ENCODE results near the gene ATP6V0A1.
"Not testable (repeated sequence)": the region's sequence is repeated elsewhere in the genome, so short reads cannot be mapped to it uniquely, and the experiment has no call there.

ATP6V0A1 gene

DNA sequence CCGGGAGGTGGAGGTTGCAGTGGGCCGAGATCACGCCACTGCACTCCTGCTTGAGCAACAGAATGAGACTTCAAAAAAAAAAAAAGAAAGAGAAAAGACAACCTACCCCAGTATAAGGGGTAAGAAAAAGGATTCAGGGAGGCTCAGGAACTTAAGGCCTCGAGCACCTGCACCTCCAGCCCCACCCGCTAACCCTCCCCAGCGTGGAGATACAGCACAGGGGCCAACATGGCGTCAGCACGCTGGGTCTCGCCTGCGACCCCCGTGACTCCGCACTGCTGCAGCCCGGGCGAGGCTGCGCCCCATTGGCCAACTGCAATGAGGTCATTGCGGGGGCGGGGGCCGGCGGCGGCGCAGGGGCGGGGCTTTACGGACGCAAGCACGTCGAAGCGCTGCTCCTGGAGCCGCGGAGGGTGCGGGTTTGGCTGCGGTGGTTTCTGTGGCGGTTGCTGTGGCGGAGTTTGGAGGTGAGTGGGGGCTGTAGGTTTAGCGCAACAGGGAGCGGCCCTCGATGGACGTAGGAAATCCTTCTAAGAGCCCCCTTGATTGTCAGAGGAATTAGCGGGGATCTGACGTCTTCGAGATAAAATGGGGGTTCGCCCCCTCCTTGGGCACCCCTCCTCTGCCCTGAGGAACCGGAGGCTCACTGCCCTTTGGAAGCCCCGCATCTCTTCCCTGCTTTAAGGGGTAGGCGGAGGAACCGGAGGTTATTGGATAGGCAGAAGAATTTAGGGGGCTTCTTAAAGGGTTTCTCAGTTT is at the start of gene ATP6V0A1:
ATP6V0A1 (plus strand) TSS at position 382 of the 759 bp plus-strand sequence. CDS start 2,017 bp downstream, outside the sequence.
- peak; percentile 85 to 95 for DNase-seq (ENCODE audit: low read depth in 2 of 2)

DNA sequence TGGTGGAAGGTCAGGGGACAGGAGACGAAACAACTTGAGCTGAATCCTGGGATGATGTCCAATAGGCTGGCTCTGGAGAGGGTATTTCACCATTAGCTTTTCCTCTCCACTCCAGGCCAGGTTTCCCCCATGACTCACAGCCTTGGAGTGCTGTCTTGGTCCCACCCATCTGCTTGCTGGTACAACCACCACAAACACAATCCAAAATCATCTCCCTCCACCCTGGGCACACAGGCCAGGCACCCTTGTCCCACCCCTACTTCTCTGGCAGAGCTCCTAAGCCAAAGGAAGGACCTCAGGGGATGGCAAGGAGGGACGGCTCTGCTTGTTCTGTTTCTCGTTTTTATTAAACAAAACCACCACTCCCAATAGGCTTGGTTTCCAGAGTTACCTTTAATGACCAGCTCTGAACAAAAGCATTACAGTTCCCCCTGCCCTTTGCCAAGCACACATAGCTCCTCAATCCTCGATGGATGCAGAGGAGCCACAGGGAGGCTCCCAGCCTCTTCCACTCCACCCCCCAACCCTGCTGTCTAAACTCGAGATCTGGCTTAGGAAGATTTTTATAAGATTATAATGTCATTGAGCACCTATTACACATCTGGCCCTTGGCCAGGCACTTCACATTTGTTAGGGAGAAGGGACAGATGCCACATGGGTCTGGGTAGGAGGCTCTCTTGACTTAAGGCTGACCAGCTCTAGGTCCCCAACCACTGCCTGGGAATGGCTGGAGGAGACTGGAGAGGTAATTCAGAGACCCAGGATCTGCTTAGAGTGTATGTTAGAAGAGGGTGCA is 49.0 kb upstream of the ATP6V0A1 start:
- no peak for DNase-seq (ENCODE audit: low read depth in 2 of 2)

DNA sequence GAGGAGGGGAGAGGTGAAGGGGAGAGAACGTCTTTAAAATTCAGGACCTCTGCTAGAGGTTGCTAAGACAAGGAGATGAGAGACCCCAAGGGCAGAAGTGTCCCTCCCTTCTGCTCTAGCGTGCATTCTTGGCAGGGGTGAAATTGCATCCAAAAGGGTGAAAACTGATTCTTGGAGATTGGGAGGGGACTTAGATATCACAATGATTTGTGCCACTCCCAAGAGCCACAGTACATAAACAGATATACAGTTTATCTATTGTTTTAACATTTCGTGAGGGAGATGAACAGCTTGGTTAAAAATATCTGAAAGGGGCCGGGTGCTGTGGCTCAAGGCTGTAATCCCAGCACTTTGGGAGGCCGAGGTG is 48.4 kb upstream of the ATP6V0A1 start:
- DNase-seq (ENCODE audit: low read depth in 2 of 2): no peak

DNA sequence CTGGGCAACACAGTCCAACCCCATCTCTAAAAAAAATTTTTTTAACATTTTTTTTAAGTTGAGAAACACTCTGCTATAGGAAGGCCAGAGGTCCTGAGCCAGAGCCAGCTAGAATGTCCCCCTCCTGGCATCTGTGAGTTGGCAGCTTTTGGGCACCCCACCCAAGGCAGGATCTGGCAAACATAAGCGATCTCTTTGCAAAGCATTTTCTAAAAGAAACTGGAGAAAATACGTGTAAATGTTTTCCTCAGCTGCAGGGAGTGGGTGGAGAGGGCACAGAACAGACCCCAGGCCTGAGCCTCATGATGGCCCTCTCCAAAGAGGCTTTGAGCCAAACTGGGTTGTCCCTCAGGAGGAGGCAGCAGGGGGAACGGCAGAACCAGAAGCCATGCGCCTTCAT is 47.3 kb upstream of the ATP6V0A1 start:
- no peak for DNase-seq (ENCODE audit: low read depth in 2 of 2)

DNA sequence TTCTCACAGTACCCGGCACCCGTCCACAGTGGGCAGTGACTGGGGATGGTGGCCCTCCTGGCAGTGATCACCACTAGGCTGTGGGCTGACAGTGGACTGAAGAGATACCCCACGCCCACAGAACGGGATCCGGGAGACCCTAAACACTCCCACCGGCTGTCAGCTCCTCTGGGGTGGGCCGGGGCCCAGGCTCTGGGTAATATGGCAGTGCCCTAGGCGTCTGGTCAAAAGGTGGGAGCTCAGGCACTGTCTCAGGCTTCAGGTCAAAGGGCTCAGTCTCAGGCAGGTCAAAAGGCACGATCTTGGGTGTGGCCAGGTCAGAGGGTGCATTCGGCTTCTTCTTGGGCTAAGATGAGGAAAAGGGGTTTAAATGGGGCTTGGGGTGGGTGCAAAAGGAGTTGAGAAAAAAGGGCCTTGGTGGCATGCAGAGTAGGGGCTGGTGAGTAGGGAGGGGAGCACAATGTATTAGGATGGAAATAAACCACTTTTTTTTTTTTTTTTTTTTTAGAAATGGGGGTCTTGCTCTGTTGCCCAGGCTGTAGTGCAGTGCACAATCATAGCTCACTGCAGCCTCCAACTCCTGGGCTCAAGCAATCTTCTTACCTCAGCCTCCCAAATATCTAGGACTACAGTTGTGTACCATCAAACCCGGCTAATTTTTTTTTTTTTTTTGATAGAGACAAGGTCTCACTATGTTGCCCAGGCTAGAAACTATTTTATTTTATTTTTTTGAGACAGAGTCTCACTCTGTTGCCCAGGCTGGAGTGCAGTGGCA is 46.6 kb upstream of the ATP6V0A1 start:
- DNase-seq (ENCODE audit: low read depth in 2 of 2): no peak

DNA sequence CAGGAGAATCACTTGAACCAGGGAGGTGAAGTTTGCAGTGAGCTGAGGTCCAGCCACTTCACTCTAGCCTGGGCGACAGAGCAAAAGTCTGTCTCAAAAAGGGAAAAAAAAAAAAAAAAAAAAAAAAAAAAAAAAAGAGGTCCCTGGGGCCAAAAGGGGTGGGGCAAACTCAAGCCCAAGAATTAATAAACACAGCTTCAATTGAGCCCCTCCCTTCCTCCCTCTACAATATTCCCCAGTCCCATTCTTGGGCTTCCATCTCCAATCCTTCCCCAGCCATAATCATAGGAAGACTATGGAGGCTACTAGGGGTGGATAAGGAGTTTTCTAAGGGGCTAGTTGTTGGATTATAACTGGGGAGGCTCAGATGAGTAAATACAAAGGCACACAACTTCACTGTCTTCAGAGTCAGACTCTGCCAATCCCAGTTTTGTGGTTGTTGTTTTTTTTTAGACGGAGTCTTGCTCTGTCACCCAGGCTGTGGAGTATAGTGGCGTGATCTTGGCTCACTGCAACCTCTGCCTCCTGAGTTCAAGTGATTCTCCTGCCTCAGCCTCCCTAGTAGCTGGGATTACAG is 45.1 kb upstream of the ATP6V0A1 start:
- no peak for DNase-seq (ENCODE audit: low read depth in 2 of 2)

DNA sequence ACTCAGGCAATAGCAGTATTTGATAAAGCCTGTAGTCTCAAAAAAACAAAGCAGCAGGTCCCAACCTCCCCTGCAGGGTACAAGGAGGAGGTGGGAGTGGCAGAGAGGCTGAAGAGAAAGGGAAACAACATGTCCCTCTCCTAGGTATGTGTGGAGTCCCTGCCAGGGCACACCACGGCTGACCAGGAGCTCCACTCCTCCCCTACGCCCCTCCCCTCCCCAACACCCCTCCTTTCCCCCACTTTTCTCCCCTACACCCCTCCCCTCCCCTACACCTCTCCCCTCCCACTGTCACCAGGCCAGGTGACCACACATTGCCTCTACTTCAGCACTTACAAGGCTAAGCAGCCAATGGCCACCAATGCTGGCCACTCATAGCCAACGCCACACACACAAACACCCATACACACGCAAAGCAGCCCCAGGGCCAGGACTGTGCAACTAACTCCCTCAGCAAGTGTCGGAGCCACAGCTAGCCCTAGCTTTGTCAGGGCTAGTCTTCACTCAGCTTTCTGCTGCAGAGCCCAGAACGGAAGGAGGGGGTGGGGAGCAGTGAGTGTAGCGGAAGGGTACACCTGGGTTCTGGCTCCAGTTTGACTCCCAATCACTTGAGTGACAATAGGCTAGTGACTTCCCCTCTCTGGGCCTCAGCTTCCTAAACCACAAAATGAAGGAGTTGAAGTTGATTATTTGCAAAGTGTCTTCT is 43.8 kb upstream of the ATP6V0A1 start:
- peak; percentile 46 to 62 for DNase-seq (ENCODE audit: low read depth in 2 of 2)

DNA sequence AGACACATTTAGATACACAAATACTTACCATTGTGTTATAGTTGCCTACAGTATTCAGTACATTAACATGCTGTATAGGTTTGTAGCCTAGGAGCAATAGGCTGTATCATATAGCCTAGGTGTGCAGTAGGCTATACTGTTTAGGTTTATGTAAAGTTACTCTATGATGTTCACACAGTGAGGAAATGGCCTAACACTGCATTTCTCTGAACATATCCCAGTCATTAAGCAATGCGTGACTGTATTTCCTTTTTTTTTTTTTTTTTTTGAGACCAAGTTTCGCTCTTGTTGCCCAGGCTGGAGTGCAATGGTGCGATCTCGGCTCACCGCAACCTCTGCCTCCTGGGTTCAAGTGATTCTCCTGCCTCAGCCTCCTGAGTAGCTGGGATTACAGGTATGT is 40.7 kb upstream of the ATP6V0A1 start:
- not testable (repeated sequence) for DNase-seq (ENCODE audit: low read depth in 2 of 2)

DNA sequence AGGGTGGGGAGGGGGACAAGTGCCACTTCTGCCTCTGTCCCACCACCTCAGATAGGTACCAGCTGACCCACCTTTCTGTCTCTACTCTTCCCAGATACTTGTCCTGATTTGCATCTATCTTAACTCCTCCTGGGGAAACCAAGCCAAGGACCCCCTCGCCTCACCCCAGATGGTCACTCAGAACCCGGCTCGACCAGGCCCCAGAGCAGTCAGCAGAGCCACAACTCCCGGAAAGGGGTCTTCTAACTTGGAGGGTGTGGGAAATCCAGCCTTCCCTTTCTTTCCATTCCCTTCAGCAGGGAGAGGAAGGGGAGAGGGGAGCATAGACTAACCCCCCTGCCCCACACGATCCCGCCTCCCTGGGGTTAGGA is 37.6 kb upstream of the ATP6V0A1 start:
- no peak for DNase-seq (ENCODE audit: low read depth in 2 of 2)

DNA sequence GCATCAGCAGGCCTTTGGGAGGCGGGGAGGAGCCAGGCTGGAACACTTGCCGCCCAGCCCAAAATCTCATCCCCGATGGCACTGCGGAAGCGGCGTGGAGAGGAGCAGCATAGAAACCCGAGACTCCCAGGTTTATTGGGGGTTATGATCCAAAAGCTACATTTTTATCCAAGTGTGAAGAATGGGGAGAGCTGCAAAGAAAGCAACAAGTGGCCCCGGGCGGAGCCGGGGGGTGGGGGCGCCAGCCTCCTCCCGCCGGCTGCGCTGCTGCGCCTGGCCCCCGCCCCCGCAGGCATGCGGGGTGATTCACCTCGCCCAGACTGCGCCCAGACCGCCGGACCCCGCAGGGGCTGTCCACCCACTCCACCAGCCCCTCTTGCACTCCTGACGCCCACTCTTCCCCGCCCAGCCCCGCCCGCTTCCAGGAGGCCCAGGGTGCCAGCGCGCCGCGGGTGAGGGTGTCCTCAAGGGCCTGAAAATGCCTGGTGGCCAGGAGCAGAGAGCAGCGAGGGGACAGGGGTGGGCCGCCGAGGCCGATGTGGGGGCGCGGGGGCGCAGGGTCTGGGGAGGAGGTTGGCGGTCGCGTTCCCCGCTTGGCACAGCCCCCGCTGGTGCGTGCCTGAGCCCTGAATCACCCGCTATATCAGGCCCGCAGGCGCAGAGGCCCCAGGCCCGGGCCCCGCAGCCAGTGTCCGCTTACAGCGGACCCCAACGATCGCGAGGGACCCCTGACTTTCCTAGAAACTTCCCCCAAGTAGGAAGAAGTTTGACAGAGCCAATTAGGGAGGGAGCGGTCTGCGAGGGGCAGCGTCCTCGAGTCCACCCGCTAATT is 37.0 kb upstream of the ATP6V0A1 start:
- no peak for DNase-seq (ENCODE audit: low read depth in 2 of 2)

DNA sequence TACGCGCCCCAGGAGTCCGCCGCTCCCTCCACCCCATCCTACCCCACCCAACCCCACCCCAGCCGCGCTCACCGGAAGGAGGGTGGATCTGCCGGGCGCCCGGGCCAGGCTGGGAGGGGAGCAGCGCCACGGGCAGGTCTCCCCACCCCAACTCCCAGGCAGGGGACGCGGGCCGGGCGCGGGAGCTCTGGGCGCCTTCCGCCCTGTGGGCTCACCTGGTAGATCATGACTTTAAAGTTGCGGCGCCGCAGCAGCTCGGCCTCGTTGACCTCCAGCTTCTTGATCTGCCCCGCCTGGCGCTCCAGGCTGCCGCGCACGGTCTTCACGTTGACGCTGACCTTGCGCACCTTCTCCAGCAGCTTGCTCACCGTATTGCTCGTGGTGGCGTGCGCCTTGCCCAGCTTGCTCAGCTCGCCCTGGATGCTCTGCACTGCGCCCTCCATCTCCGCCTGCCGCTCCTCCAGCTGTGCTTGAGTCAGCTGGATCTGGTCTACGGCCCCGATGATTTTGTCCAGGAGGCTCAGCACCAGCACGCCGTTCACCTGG is 36.2 kb upstream of the ATP6V0A1 start:
- peak; percentile 13 to 35 for DNase-seq (ENCODE audit: low read depth in 2 of 2)

DNA sequence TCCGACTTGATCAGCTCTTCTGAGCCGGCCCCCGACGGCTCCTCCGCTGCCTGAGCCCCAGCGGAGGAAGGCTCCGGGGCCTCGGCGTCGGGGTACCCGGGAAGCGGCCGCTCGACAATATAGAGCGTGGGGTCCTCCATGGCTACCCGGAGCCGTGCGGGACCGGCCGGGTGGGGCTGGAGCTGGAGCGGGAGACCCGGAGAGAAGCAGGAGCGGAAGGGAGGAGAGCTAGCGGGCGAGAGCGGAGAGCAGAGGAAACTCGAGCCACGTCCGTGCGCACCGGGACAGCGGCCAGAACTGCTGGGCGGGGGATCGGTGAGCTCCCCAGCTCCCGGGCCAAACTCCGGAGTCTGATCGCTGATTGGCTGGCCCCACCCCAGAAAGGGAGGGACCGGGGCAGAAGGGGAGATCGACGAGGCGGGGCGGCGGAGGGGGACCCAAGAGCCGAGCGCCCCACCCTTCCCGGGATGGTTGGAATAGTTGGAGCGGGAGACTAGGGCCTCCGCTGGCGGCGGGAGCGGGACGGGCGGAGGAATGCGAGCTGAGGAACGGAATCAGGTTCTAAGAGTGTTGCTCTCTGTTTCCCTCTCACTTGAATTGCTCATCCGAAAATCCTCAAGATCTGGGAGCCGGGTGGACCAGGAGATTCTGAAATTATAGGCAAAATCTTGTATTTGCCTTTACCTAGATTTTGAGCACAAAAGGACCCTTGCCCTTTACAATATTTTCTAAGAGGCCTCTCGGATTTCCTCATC is 35.5 kb upstream of the ATP6V0A1 start, which contains the start of gene CAVIN1:
CAVIN1 (minus strand) TSS at position 299 of the 755 bp plus-strand sequence; CDS start at position 140, 159 bp downstream.
- DNase-seq (ENCODE audit: low read depth in 2 of 2): no peak

DNA sequence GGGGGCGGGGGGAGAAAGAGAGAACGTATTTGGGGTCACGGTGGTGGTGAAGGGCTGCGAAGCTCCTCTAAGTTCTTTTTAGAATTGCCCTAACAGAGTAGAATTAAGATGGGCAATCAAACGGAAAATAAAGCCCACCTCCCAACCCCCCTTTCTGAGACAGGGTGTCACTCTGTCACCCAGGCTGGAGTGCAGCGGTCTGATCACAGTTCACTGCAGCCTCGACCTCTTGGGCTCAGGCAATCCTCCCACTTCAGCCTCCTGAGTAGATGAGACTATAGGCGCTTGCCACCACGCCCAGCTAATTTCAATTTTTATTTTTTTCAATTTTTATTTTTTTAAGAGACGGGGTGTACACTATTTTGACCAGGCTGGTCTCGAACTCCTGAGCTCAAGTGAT is 34.9 kb upstream of the ATP6V0A1 start:
- DNase-seq (ENCODE audit: low read depth in 2 of 2): no peak

DNA sequence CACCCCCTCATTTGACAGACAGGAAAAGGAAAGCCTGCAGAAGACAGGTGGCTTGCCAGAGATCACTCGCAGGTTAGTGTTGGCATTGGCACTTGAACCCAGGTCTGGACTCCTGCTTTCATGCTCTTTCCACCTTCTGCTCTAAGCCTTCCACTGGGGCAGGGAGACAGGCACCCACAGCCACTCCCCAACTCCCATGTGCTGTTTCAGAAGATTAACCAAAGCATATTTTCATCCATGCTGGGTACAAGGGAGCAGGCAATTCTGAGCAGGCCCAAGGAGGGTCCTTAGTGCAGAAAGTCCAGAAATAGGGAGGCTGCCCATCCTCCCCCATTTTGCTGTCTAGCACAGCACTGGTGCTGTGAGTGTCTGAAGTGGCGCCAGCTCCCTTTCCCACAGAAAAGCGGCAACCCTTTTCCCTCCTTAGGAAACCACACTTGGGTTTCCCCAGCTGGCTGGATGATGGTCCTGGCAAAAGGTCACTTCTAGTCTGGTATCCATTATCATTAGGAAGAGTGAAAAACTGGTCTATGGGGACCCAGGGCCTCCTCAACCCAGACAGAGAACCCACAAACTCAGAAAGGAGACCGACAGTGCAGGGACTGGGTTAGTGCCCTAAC is 33.6 kb upstream of the ATP6V0A1 start:
- DNase-seq (ENCODE audit: low read depth in 2 of 2): no peak

DNA sequence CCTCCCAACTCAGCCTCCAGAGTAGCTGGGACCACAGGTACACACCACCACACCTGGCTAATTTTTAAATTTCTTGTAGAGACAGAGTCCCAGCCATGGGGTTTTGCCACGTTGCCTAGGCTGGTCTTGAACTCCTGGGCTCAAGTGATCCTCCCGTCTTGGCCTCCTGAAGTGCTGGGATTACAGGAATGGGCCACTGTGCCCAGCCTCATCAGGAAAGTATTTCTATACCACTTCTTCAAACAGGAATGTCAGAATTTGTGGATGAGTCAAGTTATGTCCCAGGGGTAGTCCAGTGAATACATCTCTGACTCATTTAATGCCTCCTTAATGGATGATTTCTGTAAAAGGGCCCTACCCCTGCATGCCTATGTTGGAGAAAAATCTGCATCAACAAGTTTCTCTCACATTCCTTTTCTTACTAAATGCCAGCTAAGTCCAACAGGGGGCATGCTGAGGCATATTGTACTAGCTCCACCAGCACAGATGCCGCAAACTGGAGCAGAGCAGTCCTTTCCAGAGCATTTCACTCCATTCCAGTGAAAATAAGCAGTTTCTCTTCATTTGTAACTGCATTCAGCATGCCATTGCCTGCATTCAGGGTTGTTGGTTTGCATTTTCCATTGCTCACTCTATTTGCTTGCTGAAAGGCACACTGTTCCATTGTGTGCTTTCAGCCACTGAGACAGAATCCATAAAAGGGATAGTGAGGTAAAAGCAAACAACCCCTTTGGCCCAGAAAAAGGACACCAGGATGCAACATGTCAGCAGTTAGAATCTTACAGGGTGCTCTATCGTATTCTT is 30.3 kb upstream of the ATP6V0A1 start:
- no peak for DNase-seq (ENCODE audit: low read depth in 2 of 2)

DNA sequence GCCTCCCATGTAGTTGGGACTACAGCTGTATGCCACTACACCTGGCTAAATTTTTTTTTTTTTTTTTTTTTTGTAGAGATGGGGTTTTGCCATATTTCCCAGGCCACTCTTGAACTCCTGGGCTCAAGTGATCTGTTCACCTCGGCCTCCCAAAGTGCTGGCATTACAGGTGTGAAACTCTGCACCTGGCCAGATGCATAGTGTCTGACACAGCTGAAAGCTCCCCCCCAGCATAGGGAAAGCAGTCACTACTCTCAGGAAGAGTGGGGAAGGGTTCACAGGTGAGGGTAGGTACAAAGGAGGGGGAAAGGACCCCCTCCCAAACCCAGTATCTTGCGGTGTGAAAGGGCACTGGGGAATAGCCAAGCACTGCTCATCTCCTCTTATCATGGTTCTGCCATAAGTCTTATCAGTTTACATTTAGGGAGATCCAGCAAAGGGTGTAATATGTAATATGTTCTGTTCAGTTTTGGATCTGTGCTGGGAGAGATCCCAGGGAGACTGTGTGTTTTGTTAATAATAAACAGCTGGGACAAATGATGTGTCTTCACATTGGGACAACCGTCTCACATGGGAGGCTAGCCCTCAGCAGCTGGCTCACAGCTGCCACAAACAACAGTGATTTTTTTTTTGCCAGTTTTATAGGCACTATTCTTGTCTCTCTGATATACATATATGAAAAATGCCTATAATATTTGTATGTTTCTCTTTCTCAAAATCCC is 28.8 kb upstream of the ATP6V0A1 start:
- no peak for DNase-seq (ENCODE audit: low read depth in 2 of 2)

DNA sequence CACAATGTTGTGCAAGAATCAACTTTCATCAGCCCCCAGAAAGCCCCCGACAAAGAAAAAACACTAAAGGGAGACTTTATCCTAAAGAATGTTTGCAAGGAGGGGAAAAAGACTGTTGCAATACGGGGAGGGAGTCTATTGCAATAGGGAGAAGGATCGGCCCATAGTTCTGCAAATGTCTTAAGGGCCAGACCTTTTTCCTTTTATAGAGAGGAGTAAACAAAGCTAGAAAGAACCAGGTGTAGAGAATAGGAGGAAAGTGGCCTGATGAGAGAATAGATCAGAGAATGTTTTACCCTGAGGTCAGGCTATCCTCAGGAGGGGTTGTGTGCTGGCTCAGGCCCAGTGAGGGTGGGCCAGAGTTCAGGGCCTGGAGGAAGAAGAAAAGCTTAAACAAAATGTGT is 26.9 kb upstream of the ATP6V0A1 start:
- DNase-seq (ENCODE audit: low read depth in 2 of 2): no peak
